G401.6 (cell line): ENCODE data around the gene PLD3.
"Not testable (repeated sequence)": the region's sequence is repeated elsewhere in the genome, so short reads cannot be mapped to it uniquely, and the experiment has no call there.

Source experiments
- FAIRE-seq: peaks from 2 replicates; lab custom pipeline; 2012; peaks lifted over from hg19 to GRCh38; lab: Jason Lieb, UNC

PLD3 gene

DNA sequence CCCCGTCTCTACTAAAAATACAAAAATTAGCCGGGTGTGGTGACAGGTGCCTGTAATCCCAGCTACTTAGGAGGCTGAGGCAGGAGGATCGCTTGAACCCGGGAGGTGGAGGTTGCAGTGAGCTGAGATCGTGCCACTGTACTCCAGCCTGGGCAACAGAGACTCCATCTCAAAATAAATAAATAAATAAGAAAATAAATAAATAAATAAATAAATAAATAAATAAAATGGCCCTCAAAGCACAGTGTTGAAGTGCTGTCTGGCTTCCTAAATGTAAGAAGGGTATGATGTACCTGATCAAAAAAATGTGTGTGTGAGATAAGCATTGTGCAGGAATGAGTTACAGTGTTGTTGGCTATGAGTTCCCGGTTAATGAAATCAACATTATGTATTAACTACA is 15.4 kb upstream of the PLD3 start:
- not testable (repeated sequence) for FAIRE-seq

- FAIRE-seq = no peak
Observed at GRCh38 chr19:40335101-40335500, 13.4 kb upstream of the PLD3 start.

GRCh38 chr19:40335855-40336600 is 12.5 kb upstream of the PLD3 start:
- no peak for FAIRE-seq

DNA sequence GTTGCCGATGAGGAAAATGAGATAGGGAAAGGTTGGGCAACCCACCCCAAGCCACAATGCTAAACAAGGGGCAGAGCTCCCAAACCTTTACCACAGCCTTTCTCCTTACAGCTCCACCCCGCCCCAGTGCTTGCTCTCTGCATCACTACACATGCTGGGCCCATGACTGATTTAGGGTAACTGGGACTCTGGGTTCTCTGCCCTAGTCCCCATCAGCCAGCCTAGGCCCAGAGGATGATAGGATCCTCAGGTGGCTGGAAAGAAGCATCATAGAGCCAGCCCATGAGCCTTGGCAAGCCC is 11.9 kb upstream of the PLD3 start:
- no peak for FAIRE-seq

- no peak for FAIRE-seq
Observed at GRCh38 chr19:40337107-40337506, 11.4 kb upstream of the PLD3 start.

DNA sequence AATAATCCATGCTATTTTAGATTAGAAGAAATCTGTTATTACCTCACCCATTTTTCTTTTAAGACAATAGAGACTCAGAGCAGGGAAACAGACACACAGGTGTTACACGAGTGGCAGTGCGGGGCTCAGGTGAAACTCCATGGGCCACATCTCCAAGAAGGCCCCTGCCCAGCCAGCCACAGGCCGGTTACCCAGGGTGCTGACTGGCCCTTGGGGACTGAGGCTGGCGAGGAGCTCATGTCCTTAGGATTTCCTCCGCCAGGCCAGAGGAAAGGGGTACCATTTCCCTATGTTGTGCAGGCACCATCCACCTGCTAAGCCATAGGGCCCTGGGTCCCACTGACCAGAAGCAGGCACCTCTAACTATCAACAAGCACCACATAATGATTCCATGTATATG is 10.9 kb upstream of the PLD3 start:
- no peak for FAIRE-seq

GRCh38 chr19:40339018-40339728 is 9.3 kb upstream of the PLD3 start:
- FAIRE-seq = no peak

DNA sequence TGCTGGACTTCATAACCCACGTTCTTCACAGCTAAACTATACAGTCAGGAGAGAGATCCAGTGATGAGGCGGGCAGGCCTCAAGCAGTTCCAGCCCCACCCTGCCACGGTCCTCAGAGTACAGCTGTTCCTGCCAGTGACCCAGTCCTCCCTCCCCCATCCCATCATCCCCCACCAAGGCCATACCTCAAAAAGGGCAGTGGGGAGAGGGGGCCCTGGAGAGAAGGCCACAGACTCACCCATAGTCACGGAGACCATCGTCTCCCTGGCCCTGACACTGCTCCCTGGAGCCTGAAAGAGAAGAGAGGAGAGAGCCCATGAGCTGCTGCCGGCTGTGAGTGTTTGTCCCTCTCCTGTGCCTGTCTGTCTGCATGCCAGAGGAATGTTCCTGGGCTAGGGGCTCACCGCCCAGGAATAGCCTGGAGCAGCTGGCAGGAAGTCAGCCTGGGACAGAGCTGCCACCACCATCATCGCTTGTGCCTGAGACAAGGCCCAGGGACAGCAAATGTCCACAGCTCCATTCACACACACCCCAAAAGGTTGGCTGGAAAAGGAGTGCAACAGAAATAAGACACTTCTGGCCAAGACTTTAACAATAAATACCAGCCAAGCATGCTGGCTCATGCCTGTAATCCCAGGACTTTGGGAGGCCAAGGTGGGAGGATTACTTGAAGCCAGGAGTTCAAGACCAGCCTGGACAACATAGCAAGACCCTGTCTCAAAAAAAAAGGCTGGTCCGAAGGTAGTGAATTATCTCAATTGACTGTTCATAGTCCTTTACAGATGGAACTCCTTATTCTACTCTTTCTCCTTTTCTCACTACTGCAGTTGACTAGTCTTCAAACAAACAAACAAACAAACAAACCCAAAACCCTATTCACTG is 6.7 kb upstream of the PLD3 start:
- FAIRE-seq = no peak

DNA sequence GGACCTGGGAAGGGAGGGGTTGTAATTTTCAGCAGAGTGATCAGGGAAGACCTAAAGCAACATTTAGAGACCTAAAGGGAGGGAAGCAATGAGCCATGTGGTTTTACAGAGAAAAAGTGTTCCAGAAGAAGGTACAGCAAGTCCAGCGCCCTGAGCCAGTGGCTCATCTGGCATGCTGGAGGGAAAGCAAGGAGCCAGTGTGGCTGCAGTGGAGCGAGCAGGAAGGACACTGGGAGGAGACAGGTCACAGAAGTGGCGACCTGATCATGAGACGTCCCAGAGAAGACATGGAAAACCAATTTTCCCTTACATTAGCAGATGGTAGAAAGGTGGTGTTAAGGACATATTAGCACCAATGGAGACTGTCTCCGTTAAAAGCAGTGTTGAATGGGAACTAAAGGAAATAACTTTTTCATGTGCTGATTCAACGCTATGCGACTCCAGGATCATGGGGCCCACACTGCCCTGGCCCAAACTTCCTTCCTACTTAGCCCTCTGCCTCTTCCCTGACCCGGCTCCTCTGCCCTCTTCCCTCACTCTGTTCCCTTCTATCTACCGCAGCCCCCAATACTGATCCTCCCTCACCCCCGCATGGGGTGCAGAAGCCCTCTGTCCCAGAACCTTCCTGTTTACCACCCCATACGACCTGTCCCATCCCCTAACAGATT is 5.7 kb upstream of the PLD3 start:
- FAIRE-seq = no peak

- no peak for FAIRE-seq
Observed at GRCh38 chr19:40344422-40344821, 4.1 kb upstream of the PLD3 start.

- FAIRE-seq = no peak
Observed at GRCh38 chr19:40348961-40349507, 539 bp downstream of the PLD3 start.

- FAIRE-seq = no peak
Observed at GRCh38 chr19:40355975-40356680, 7.6 kb downstream of the PLD3 start.

DNA sequence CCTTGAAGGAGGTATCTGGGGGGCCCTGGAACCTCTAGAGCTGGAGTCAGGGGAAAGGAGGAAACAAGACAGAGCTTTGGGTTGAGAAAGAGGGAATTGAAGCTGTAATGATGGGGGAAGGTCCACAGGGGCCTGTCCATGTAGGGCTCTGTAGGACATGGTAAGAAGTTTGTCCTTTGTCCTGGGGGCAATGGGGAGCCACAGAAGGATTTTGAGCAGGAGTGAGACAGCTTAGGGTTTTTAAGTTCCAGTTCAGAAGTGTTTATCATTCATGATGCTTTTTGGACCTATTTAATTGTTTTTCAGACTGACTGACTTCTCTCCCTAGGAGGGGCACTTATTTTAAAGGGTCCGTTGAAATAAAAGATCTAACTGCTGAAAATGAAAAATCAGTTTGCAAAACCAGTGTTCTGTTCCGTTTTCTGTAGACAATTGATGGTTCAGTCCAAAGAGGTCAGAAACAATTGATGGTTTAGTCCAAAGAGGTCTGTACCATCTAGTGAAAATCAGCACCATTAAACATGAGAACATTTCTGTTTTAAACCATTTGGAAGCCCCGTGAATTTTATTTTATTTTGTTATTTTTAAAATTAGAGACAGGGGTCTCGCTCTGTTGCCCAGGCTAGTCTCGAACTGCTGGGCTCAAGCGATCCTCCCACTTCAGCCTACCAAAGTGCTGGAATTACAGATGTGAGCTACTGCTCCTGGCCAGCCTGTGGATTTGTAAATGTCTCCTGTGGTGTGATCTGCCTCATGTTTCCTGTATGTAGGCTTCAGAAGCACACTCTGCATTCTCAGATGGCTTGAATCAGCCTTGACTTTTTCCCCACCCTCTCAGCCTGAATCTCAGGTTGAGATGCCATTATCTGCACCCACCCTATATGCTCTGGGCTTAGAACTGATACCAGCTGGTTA is 8.4 kb downstream of the PLD3 start:
- FAIRE-seq = no peak

DNA sequence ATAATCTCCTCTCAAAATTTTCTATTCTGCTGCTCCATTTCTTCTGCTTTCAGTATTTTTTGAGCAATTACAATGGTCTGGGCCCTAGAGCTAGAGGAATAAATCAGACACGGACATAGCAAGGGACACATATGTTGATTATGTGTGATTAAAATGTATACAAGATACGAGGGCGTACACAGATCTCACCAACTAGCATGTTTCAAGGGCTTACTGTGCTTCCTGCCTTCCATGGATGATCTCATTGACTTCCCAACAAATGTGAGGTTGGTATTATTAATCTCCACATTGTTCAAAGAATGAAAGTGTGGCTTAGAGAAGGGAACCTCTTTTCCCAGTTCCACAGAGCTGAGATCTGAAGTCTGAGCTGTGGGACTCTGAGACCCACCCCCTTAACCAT is 9.1 kb downstream of the PLD3 start:
- FAIRE-seq = no peak

DNA sequence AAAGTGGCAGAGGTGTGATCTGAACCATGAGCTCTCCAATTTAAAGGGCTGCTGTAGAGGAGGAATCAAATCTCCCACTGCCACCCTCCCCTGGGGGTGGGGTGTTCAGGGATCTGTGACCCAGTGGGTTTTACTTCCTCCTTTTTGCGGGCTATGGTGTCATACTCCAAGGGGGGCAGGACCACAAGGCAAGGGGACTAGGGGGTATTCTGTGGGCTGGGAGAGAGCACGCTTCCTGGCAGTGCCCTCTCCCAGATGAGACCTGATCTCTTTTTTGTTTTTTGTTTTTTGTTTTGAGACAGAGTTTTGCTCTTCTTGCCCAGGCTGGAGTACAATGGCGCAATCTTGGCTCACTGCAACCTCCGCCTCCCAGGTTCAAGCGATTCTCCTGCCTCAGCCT is 10.3 kb downstream of the PLD3 start:
- no peak for FAIRE-seq

- FAIRE-seq = no peak
Observed at GRCh38 chr19:40360020-40360707, 11.7 kb downstream of the PLD3 start.

- FAIRE-seq = no peak
Observed at GRCh38 chr19:40360708-40361241, 12.3 kb downstream of the PLD3 start.

- FAIRE-seq = no peak
Observed at GRCh38 chr19:40362160-40362559, 13.7 kb downstream of the PLD3 start.

- FAIRE-seq = no peak
Observed at GRCh38 chr19:40363069-40363468, 14.6 kb downstream of the PLD3 start.

- no peak for FAIRE-seq
Observed at GRCh38 chr19:40365010-40365409, 16.5 kb downstream of the PLD3 start.
